Head of caudate nucleus (tissue), 42 donors: ENCODE data around the gene KCNN2.
A peak's percentile ranks its signal among the peaks of the same experiment; 100 is the strongest.

Experiments
- DNase-seq, 42 donors: peaks; one replicate each; pipeline versions ENCODE4 v3.0.0 to v3.0.0-alpha.2; 2020 to 2021; ENCODE audit warnings: mixed read lengths in 7 of 42
- intact Hi-C: fragments of 100-400 bp; cut with DNase I; formaldehyde crosslinking; loops from one replicate; pipeline ENCODE4 v1.15.0; 2022

KCNN2 gene

DNA sequence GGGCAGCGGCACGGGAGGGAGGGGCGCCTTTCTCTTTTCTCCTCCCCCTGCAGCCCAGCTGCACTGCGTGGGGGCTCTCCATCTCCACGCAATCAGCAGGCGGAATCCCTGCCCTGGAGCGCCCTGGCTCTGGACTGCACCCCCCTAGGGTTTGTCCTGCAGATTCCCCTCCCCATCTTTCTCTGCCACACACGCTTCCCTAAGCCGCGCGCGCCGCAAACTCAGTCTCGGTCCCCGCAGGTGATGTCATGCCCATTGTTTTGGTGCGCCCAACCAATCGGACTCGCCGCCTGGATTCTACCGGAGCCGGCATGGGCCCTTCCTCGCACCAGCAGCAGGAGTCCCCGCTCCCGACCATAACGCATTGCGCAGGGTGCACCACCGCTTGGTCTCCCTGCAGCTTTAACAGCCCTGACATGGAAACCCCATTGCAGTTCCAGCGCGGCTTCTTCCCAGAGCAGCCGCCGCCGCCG, at the start of gene KCNN2:
KCNN2 (plus strand) TSS at position 347 of the 473 bp plus-strand sequence; CDS start at position 417, 70 bp downstream.
- intact Hi-C loops = loop anchor here (10.0 kb wide), 1 partner anchor 83 kb away; no protein-coding TSS in a partner anchor
- peak; percentile 75 to 97 (median 91) for DNase-seq

DNA sequence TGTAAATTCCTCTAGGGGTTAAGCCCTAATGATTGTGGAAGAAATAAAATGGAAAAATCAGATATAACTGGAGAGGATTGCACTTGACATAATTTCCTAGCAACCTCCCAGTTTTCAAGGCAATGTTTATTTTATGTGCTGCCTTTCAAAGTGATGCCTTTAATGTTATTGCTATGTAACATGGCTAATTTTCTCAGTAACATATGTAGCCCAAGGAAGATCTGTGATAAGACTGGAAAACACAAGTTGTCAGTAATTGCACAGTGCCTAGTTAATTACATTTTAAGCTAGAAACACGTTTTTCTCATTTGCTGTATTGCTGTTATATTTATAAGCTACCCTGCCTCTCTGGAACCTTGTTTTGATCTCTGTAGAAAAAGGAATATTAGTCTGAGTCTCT, 49.2 kb upstream of the KCNN2 start:
- intact Hi-C loops = no loop called here
- DNase-seq = no peak

DNA sequence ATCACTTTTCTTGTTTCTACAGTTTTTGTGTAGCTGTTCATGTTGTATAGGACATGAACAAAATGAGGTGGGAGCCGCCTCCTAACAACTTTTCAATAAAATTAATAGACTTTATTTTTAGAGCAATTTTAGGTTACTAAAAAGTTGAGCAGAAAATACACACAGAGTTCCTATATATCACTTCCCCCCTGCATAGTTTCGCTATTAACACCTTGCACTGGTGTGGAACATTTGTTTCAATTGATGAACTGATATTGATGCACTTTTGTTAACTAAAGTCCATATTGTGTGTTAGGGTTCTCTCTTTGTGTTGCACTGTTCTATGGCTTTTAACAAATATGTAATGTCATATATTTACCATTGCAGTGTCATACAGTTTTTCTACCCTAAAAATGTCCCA, 47.8 kb upstream of the KCNN2 start:
- intact Hi-C loops = no loop called here
- no peak for DNase-seq

DNA sequence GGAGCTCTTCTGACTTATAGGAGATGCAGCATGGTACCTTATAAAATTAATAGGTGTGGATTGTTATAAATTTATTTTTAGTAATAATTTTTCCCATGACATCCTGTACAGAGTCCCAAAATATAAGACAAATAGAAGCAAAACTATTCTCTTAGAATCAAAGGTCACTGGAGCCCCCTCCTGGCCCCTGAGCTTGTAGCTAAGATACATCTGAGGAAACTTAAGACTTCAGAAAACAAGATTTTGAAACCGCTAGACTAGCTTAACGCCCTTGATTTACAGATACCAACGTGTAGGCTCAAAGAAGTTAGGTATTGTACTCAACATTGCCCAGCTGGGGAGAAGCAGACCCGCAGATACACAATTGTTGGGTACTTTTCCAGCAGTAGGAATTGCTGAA, 45.7 kb upstream of the KCNN2 start:
- intact Hi-C loops = no loop called here
- no peak for DNase-seq

DNA sequence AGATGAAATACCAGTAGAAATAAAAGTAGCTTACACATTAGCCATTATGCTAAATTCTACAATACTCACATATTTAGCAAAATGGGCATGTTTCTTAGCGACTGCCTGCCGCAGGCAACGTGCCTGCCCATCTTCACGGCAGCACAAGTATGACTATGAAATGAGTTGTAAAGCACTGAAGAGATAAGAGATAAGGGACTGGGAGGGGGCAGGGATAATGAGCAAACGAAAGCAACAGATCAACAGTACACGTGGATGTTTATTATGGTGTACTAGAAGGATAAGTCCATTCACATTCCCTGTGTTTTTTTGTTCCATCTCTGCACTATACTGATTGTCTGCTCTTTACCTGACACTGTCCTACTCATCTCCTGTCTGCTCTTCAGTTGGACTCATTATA, 44.1 kb upstream of the KCNN2 start:
- DNase-seq = no peak
- intact Hi-C loops = no loop called here

DNA sequence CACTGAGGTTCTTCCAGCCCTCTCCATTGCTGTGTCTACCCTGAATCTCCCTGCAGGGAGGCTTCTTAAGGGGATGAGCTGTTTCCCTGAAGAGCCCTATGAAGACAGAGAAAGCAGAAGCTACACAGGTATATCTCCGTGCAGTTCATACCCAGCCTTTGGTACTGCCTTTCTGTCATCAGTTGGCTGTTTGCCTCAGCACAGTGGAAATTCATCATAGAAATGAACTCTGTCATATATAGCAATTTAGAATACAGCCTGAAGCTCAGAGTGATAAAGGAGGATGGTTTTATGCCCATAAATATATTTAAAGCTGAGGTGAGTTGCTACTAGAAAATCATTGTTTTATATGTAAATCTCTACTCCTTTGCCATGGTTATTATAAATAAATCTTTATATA, 42.6 kb upstream of the KCNN2 start:
- intact Hi-C loops = no loop called here
- DNase-seq = no peak

DNA sequence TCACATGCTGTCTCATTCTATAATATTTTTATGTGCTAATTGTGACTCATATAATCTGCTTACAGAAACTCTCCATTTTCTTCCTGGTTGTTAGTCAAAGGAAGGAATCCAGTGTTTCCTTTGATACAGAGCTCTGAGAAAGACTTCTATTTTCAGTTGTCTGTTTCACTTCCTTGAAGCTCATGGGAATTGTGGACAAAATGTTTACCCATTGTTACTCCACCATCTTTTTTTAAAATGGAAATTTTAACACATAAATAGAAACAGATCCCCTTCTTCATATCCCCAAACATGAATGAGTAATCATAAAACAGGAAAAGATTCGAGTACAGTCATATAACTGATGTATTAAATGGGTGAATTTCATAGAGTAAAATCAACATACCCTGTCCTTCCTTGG, 42.0 kb upstream of the KCNN2 start:
- DNase-seq = no peak
- intact Hi-C loops = no loop called here

DNA sequence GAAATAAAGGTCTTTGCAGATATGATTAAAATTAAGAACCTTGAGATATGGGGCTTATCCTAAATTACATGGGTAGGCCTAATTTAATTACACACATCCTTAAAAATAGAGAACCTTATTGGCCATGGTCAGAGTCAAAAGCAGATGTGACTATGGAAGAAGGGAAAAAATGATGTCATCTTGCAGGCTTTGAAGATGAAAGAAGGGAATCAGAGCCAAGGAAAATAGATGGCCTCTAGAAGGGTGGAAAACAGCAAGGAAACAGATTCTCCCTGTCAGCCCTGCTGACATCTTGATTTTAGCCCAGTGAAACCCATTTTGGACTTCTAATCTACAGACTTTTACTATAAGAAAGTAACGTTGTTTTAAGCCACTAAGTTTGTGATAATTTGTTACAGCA, 37.6 kb upstream of the KCNN2 start:
- intact Hi-C loops = no loop called here
- no peak for DNase-seq

DNA sequence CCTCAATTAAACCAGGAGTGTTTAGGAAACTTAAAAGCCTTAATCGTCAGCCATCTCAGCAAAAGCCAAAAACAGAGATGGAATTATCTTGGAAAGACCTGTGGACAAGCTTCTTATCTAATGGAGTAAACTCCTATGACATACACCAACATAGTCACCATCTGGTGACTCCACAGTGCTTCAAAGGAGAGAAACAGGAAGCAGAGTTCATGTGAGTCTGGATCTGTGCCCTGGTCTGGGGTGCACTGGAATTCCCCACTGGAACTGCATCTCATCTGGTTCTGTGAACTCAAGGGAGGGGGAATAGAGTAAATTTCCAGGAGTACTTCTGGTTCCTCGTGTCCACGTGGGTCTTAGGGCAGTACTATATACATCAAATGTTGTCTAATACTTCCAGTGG, 36.3 kb upstream of the KCNN2 start:
- intact Hi-C loops = no loop called here

DNA sequence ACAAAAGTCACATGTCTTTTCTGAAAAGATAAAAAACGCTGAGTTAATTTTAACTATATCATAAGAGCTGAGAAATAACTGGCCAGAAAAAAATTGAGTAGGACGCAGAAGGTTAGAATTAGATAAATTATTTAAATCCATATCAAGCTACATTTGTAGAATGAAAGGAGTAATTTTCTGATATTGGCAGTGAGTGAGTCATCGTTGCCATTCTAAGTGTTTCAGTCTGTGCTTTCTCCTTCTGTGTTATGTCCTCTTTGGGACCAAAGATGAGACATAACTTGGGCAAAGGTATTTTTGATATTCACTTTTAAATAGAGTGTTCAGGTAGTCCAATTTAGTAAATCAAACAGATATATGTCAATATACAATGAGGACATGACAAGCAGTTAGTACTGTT, 34.4 kb upstream of the KCNN2 start:
- DNase-seq = no peak
- intact Hi-C loops = no loop called here

More for the DNA sequence above, 36.3 kb upstream of the KCNN2 start:
- no peak for DNase-seq

DNA sequence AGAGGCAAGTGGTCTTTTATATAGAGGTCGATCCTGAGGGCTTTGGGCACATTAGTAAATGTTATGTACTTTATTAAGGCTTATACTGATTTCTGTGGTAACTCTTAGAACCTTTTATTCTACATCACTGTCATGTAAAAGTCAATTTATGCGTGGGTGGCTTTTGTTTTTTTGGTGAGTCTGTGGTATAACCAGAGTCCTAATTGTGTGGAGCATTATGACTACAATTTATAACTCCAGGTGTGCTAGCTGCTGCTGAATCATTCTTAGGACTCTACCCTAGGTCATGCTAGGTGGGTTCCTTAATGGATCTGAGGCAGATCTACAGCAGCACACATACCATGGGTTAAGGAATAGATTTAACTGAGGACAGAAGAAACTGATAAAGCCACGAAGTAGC, 33.9 kb upstream of the KCNN2 start:
- no peak for DNase-seq
- intact Hi-C loops = no loop called here

DNA sequence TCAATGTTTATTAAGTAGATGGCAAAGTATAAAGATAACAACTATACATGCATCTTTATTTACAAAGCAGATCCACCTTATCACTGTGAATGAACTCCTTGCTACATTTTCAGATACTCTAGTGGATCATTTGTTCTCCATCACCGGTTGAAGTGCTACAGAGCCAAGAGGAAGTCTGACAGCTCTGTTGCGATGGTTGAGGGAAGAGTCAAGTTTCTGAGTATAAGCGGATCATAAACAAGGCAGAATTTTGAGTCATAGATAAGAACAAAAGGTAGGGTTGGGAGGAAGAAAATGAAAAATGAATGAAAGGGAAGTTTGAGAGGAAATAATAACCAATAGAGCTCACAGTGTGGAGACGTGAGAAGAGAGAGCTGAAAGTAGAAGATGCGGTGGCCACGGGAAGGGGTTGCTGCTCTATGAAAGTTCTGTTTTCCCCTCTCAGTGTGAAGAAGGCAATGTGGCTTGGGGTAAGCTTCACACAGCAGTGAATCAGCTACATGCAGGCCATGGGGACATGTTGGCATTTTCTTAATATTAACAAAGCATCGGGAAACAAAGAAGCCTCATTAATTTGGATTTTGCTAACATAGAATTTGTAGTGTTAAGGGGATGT, 30.8 kb upstream of the KCNN2 start:
- DNase-seq = no peak
- intact Hi-C loops = no loop called here

DNA sequence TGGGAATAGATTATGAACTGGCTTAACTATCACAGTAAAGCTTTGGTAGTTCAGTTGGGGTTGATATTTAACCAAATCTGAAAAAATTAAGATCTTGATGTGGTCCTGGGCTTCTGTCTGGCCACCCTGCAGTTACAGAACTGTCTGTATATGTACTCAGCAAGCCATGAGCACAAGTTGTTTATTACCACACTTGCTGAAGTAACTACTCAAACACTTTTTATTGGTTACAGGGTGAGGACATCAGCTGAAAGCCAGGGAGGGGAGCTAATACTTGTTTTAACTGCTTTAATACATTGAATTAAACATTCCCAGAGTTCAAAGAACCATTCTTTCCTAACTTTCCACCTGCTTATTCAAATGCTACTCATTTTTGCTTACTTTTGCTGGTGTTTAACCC, 29.4 kb upstream of the KCNN2 start:
- DNase-seq = no peak
- intact Hi-C loops = no loop called here

DNA sequence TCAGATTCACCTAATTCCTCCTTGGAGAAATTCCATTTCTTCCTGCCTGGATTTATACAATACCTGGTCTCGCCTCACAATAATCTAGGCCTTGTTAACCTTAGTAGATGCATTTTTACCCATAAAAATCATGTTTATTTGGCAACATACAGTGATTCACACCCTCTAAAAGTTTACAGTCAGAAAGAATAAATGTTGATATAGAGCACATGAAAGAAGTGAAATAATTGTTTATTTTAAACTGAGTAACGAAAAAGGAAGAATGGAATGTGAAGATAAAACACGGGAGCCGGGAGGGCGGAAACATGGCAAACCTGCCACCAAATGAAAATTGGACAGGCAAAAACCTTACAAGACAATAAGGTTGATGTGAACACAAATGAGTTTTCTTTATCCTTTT, 28.9 kb upstream of the KCNN2 start:
- intact Hi-C loops = no loop called here
- DNase-seq = no peak

DNA sequence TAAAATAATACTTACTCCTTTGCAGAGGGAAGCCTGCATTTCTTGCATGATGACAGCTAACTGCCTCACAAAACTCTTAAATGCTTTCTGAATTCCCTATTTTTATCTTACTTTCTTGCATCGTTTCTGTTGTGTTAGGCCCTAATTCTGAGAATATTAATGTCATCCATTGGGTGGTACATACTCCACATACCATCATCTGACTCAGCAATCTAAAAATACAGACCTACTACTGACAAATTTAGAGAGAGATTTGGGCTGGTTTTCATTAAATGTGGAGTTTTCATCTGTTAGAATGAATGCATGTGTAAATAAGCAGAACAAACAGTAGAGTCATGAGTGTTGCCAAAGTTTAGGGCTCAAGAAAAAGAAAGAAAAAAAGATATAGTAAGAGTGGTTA, 26.5 kb upstream of the KCNN2 start:
- no peak for DNase-seq
- intact Hi-C loops = no loop called here

DNA sequence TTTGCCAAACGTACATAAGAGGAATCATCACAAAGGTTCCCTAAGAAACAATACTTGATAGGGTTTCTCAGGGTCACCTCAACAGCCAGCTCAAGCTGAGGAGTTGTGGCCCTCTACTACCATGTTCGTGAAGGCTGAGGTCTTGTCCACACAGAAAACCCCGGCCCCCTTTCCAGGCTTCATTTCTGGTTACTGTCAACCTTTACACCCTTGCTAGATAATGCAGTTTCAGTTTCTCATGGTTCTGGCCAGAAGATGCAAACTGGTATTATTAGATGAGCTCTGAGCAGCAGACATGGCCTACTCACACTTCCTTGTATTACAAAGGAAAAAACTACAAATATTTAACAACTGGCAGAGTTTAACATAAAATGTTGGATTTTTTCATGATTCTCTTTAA, 22.8 kb upstream of the KCNN2 start:
- no peak for DNase-seq
- intact Hi-C loops = no loop called here

DNA sequence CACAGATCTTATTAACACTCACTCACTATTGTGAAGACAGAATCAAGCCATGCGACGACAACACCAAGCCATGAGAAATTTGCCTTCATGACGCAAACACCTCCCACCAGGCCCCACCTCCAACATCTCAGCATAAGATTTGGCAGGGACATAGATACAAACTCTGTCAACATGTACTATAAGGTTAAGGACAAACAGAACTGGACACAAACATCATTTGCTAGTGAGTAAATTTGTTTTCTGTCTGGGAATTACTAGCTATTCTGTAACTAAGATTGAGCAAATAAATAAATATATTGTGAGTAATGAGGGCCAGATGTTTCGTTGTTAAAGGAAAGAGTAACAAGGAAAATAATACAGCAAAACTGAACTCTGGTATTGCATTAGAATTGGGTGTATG, 15.7 kb upstream of the KCNN2 start:
- intact Hi-C loops = no loop called here

DNA sequence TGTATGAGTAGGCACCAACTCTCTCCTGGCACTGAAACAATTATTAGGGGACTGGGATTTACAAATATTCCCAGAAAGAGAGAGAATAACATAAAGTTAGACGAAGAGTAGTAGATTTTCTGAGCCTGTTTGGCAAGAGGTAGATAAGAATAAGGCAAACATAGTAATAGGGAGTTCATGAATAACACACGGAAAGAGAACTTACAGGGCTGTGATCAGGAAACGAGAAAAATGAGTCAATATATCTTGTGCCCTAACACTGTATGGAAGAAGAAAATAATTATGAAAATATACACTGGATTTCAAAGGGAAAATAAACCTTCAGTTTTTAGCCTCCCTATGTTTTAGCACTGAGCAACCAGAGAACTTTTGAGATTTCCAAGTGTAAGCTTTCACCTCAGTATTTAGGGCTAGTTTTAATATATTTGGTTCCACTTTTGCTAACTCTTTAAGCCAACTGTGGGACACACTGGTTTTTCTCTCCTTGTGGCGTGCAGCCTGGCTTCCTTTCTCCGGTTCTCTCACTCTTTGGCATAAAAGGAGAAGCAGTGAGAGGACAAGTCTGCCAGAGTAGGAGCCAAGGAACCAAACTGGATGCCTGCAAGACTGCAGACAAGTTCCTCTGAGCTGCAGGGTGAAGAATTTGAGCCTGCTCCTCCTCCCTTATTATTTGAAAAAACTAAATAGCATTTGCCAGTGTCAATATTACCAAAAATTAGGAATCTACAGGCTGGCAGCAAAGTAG, 6.6 kb upstream of the KCNN2 start:
- intact Hi-C loops = no loop called here
- DNase-seq = no peak

More for the DNA sequence above, 15.7 kb upstream of the KCNN2 start:
- no peak for DNase-seq

DNA sequence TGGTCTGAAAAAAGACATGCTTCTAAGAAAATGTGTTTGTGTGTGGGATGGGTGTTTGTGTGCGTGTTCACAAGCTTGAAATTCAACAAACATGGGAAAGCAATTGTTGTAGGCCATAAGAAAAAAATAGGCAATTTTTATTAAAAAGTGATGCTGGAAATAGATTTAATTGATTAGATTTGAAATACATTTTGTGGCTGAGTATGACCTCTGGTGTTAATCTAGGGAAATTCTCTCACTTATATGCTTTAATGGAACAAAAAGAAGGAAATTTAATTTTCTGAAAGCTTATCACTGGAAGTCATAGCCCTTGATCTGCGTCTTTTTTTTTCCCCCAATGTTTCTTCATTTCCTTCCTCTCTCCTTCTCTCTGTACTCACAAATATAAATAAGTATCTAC, 3.5 kb upstream of the KCNN2 start:
- DNase-seq = no peak
- intact Hi-C loops = no loop called here

DNA sequence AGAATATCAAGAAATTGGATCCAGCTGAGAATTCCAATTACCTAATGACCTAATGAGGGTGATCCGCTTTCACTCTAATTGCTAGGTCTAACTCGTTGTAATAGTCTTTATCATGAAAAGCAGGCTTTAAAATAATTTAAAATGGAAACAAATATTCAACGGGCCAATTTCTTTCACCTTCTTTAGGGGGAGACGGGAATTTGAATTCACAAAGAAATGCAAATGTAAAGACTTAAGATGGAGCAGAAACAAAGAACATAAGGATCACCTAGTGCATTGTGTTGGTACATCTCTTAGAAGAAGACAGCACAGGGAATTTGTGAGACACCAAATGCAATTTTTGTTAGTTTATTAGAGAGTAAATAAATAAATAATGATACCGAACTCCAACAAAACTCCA, 1.5 kb upstream of the KCNN2 start:
- no peak for DNase-seq
- intact Hi-C loops = loop anchor here (10.0 kb wide), 1 partner anchor 84 kb away; no protein-coding TSS in a partner anchor
